HCEC 1CT (cell line): ENCODE measurements around the gene CNTN5.

Experiments
- DNase-seq: peaks from one replicate; pipeline ENCODE4 v3.0.0-alpha.2; 2017

Gene CNTN5

GRCh38 chr11:99968336-99968735, 947.6 kb downstream of the CNTN5 start:
- DNase-seq = no peak

GRCh38 chr11:99973993-99974392, 953.2 kb downstream of the CNTN5 start:
- no peak for DNase-seq

- no peak for DNase-seq
Observed at GRCh38 chr11:99979042-99979441, 958.3 kb downstream of the CNTN5 start.

GRCh38 chr11:99987821-99988470, 967.2 kb downstream of the CNTN5 start:
- no peak for DNase-seq

- no peak for DNase-seq
Observed at GRCh38 chr11:99988471-99988837, 967.7 kb downstream of the CNTN5 start.

GRCh38 chr11:100003985-100004384, 983.2 kb downstream of the CNTN5 start:
- no peak for DNase-seq

GRCh38 chr11:100004541-100004940, 983.8 kb downstream of the CNTN5 start:
- DNase-seq = no peak

- no peak for DNase-seq
Observed at GRCh38 chr11:100008417-100008816, 987.7 kb downstream of the CNTN5 start.

GRCh38 chr11:100009728-100010127, 989.0 kb downstream of the CNTN5 start:
- no peak for DNase-seq

- no peak for DNase-seq
Observed at GRCh38 chr11:100010393-100010792, 989.6 kb downstream of the CNTN5 start.

- DNase-seq = no peak
Observed at GRCh38 chr11:100011697-100012096, 990.9 kb downstream of the CNTN5 start.

- no peak for DNase-seq
Observed at GRCh38 chr11:100013011-100013410, 992.3 kb downstream of the CNTN5 start.

GRCh38 chr11:100031973-100032372, 1011.2 kb downstream of the CNTN5 start:
- DNase-seq = no peak

GRCh38 chr11:100061006-100061405, 1040.3 kb downstream of the CNTN5 start:
- DNase-seq = no peak

GRCh38 chr11:100066399-100066798, 1045.7 kb downstream of the CNTN5 start:
- no peak for DNase-seq

GRCh38 chr11:100068116-100068515, 1047.4 kb downstream of the CNTN5 start:
- DNase-seq = no peak

- no peak for DNase-seq
Observed at GRCh38 chr11:100072131-100072530, 1051.4 kb downstream of the CNTN5 start.

- no peak for DNase-seq
Observed at GRCh38 chr11:100080381-100080780, 1059.6 kb downstream of the CNTN5 start.

- no peak for DNase-seq
Observed at GRCh38 chr11:100080821-100081220, 1060.1 kb downstream of the CNTN5 start.

- DNase-seq = no peak
Observed at GRCh38 chr11:100093698-100094097, 1072.9 kb downstream of the CNTN5 start.

- no peak for DNase-seq
Observed at GRCh38 chr11:100094121-100094865, 1073.5 kb downstream of the CNTN5 start.

GRCh38 chr11:100095809-100096208, 1075.1 kb downstream of the CNTN5 start:
- DNase-seq = no peak

- no peak for DNase-seq
Observed at GRCh38 chr11:100098560-100098959, 1077.8 kb downstream of the CNTN5 start.

- DNase-seq = no peak
Observed at GRCh38 chr11:100105255-100105981, 1084.7 kb downstream of the CNTN5 start.
